Measurements from ENCODE around the gene TNIK.

Gene TNIK

DNA sequence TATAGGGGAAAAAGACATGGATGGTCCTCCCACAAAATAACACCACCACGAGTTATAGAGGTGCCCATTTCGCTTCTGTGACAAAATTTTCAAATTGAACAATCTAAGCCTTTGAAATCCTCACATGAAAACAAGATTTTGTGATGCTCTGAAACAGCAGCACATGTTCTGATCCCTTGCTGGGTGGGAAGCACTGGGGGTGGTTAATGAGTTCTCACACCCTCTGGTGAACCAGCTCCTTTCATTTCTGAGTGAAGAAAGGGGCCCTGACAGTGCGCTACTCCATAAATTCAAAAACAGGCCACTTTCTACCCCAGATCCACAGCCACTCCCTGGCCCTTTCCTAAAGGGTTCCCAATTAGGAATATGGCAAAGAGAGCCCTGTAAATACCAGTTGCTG, 129.3 kb downstream of the TNIK start:
- H3K4me3 ChIP-seq (ENCODE audit: low read depth, low read length), result no peak overlapping the region
- TF ChIP-seq, protein P1, sequence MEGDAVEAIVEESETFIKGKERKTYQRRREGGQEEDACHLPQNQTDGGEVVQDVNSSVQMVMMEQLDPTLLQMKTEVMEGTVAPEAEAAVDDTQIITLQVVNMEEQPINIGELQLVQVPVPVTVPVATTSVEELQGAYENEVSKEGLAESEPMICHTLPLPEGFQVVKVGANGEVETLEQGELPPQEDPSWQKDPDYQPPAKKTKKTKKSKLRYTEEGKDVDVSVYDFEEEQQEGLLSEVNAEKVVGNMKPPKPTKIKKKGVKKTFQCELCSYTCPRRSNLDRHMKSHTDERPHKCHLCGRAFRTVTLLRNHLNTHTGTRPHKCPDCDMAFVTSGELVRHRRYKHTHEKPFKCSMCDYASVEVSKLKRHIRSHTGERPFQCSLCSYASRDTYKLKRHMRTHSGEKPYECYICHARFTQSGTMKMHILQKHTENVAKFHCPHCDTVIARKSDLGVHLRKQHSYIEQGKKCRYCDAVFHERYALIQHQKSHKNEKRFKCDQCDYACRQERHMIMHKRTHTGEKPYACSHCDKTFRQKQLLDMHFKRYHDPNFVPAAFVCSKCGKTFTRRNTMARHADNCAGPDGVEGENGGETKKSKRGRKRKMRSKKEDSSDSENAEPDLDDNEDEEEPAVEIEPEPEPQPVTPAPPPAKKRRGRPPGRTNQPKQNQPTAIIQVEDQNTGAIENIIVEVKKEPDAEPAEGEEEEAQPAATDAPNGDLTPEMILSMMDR (IDR thresholded peaks at IDR 0.05; ENCODE audit: low read depth, low read length), result no peak

GRCh38 chr3:171329746-171330145, 130.5 kb downstream of the TNIK start:
- TF ChIP-seq, protein P1 (IDR thresholded peaks at IDR 0.05; ENCODE audit: low read depth, low read length), result no peak
- H3K4me3 ChIP-seq (ENCODE audit: low read depth, low read length), result no peak overlapping the region

DNA sequence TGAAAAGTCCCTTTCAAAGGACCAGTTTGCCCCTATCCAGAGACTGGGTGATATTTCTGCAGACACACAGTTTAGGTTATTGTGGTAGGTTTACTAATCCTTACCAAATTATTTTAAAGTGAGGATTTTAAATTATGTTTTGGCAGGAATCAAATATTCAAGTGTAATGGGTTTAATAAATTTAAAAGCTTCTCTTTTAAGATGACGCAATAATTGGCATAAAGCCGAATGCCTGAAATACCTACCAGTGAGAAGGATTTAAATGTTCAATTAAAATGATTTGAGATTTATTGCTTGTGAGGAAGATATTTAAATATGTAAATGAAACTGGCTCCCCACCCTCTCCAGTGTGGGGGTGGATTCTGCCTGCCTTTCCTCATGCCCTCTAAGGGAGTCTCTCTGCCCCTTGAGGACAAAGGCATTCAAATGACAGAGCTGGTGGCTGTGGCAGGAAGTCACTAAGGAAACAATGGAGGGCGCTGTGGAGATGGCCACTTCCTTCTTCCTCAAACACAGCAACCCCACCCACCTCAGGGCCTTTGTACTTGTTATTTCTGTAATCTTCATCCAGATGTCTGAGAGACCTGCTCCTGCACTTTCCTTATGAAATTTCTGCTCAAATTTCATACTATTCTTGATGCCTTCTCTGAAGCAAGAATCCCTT, 131.7 kb downstream of the TNIK start:
- no peak overlapping the region for H3K4me3 ChIP-seq (ENCODE audit: low read depth, low read length)
- TF ChIP-seq, protein P1 (IDR thresholded peaks at IDR 0.05; ENCODE audit: low read depth, low read length), result no peak

GRCh38 chr3:171327441-171328174, 132.6 kb downstream of the TNIK start:
- no peak overlapping the region for H3K4me3 ChIP-seq (ENCODE audit: low read depth, low read length)
- TF ChIP-seq, protein P1 (IDR thresholded peaks at IDR 0.05; ENCODE audit: low read depth, low read length), result no peak

- TF ChIP-seq, protein P1 (IDR thresholded peaks at IDR 0.05; ENCODE audit: low read depth, low read length), result no peak
- no peak overlapping the region for H3K4me3 ChIP-seq (ENCODE audit: low read depth, low read length)
These were observed 133.3 kb downstream of the TNIK start for GRCh38 chr3:171326717-171327440.

DNA sequence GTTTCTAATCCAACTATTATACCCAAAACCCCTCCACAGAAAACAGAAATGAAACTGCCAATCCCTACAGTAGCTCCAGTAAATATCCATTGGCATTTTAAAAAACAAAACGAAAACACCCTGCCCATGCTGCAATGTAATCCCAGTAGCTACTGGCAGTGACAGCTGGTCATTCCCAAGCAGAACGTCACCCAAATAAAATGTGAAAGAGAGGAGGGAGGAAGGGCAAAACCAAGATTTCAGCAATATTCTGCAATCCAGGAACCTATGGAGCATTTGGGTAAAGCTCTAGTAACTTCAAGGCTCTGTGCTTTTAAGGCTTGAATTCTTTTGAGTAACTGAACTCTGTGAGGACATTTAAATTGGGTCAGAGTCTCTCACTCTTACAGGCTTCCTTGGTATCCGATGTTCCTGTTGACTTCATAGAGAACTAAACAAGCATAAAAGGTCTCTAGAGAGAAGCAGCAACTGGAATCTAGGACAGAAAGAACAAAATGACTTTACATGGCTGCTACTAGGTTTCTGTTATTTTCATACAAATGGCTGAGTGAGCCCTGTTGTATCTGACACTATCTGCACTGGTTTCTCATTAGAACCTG, 136.2 kb downstream of the TNIK start:
- TF ChIP-seq, protein P1 (IDR thresholded peaks at IDR 0.05; ENCODE audit: low read depth, low read length), result no peak
- no peak overlapping the region for H3K4me3 ChIP-seq (ENCODE audit: low read depth, low read length)

Data from WI38 (cell line).